Tongue (tissue), 2 donors: ENCODE data around the gene GDF11. TPM values are rescaled to one million over a fixed set of nuclear protein-coding genes. Genes with fewer than 3 reads are reported as not detected.

Experiments used
- DNase-seq: peaks from one replicate; pipeline ENCODE4 v3.0.0-alpha.2; 2015
- total RNA-seq: library from RNA; depleted of rRNA; stranded (reverse); fragments of >200 nt; gene quantifications from one replicate; pipeline ENCODE4 v1.2.3, GENCODE V29; 2014

Gene GDF11
- total RNA-seq, 1 donor from 2014 or later = 4.5 TPM

- no peak for DNase-seq
These were observed 19.3 kb upstream of the GDF11 start for GRCh38 chr12:55723516-55724225.

GRCh38 chr12:55724226-55724939 is 18.5 kb upstream of the GDF11 start:
- peak; percentile 74 for DNase-seq

DNA sequence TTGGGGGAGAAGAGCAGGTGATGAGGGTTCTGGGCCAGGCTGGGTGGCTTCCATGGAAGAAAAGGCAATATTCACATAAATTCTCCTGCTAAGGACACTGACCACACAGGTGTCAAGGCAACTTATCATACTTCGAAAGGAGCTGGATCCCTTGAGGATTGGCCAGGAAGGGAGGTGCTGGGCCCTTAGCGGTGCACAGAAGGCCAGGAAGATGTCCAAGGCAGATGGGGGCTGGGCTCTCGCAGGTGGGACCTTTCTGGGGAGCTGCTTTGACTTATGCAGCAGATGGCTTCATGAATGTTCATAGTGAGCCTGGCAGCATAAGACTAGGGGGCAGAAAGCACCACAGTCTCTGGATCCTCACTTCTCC is 18.0 kb upstream of the GDF11 start:
- DNase-seq = no peak

GRCh38 chr12:55725556-55725955 is 17.4 kb upstream of the GDF11 start:
- DNase-seq = no peak

DNA sequence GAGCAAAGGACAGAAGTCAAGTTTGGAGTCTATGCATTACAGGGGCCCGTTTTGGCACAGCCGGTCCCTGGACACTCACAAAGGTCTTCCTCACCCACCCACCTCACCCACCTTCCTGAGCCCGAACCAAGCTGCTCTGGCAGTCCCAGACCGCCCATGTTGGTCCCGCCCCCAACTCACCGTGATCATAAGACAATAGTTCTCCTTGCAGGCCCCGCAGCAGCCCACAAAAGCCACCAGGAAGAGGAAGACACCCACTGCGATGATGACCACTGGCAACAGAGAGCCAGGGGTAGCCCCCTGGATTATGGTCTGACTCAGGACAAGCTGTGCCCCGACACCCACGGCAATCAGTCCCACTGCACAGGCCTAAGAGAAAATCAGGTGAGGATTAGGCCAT is 16.0 kb upstream of the GDF11 start:
- no peak for DNase-seq

- DNase-seq = no peak
These were observed 15.2 kb upstream of the GDF11 start for GRCh38 chr12:55727643-55728185.

- DNase-seq = peak; percentile 89
These were observed 14.6 kb upstream of the GDF11 start for GRCh38 chr12:55728186-55728938.

- peak; percentile 98 for DNase-seq
These were observed 13.7 kb upstream of the GDF11 start, which contains the start of gene CD63 for GRCh38 chr12:55728939-55729818. Gene CD63, minus strand, starts transcription at chr12:55729009. Its CDS starts 668 bp downstream, at chr12:55728341.

DNA sequence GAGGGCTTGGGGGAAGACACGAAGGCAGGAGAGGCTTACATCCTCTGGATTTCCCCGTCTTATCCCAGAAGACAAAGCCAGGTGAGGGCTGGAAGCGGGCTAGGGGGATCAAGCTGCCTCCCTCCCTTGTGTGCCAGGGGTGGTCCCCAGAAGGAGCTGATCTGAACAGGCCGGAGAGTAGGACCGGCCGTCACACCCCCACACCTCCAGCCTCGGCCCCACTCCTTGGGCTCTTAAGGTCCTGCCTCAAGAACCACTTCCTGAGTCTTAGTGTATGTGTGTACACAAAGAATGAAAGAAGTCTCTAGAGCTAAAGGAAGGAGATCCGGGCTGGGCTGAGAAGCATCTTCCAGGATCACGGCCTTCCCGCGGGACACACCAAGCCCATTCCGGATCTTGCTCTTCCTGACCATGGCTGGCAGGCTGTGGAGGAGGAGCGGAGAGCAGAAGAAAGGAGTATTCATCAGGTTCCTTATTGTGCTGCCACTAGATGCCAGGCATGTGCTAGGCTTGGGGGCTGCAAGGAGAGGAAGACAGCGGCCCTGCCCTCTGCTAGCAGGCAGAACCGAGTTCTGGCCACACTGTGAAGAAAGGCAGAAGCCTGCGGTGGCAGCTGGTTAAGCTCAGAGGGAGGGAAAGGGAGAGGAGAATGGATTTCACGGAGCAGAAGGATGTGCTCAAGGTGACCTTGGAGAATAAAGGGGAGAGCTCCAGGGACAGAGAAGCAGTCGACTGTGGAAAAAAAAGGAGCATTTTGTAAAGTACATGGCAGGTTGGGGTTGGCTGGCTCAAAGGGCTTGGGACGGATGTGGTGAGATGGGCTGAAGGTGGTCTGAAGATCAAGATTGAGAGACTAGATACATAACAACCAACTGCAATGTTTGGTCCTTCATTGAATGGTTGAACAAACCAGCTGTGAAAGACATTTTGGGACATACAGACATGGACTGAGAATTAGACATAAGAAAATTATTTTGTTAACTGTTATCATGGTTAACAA is 12.8 kb upstream of the GDF11 start:
- peak; percentile 80 for DNase-seq

GRCh38 chr12:55732288-55732687 is 10.6 kb upstream of the GDF11 start:
- no peak for DNase-seq

- DNase-seq = no peak
These were observed 9.8 kb upstream of the GDF11 start for GRCh38 chr12:55733021-55733555.

- DNase-seq = no peak
These were observed 9.1 kb upstream of the GDF11 start for GRCh38 chr12:55733858-55734257.

DNA sequence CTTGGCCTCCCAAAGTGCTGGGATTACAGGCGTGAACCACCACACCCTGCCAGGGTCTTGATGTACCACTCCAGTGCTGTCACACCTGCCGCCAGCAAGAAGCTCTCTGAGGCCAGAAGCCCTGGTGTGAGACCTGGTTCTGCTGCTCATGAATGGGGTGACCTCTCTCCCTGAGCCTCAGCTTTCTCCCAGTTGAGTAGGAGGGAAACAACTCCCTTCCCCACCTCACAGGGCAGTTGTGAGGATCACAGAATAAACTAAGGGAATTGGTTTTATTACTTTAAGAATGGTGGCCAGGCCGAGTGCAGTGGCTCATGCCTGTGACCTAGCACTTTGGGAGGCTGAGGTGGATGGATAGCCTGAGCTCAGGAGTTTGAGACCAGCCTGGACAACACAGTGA is 8.3 kb upstream of the GDF11 start:
- DNase-seq = no peak

DNA sequence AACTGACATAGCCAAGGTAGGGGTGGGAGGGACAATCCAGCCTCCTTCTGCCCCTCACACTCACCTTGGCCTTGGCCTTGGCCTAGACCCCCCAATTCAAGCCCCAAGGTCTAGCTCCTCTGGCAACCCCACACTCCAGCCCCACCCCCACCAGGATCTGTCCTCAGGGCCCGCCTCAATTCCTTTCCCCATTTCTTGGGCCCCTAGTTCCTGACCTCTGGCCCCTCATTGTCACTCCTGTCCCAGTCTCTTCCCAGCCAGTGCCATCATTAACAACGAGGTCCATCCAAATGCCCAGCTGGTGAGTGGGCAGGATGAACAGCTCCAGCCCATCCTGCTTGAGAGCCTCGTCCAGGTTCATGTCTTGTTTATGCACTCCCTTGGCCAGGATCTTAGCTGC is 6.8 kb upstream of the GDF11 start:
- no peak for DNase-seq

- peak; percentile 76 for DNase-seq
These were observed 5.9 kb upstream of the GDF11 start for GRCh38 chr12:55736780-55737580.

DNA sequence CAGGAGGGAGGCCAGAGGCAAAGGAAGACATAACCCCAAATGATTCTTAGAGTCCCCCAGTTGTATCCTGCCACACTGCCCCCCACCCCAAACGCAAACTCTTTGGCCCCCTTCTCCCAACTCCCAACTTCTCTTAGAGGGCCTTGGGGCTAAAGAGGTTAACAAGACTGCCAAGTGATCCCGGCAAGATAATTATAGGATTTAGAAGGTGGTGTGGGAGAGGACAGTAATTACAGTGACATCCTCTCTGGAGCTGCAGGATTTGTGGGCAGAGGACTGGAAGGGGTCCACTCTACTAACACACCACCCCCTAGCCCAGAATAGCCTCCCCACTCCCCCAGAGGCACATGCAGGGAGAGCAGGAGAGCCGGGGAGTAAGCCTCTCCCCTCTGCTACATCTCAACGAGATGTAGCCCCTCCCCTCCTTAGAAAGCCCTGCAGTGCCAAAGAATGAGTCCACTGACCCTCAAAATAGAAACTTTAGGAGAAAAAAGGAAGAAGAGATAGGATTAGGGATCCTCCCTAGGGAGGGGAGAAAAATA is 5.3 kb upstream of the GDF11 start:
- peak; percentile 60 for DNase-seq

GRCh38 chr12:55738123-55739024 is 4.5 kb upstream of the GDF11 start:
- peak; percentile 96 for DNase-seq

GRCh38 chr12:55739025-55739378 is 3.9 kb upstream of the GDF11 start:
- DNase-seq = no peak
